ENCODE data around the gene HADHB. TPM values are rescaled to one million over a fixed set of nuclear protein-coding genes. Genes with fewer than 3 reads are reported as not detected.

The HADHB gene
- total RNA-seq, 4 donors from 2014 or later: 57.6 to 150 (median 85.1) TPM

DNA sequence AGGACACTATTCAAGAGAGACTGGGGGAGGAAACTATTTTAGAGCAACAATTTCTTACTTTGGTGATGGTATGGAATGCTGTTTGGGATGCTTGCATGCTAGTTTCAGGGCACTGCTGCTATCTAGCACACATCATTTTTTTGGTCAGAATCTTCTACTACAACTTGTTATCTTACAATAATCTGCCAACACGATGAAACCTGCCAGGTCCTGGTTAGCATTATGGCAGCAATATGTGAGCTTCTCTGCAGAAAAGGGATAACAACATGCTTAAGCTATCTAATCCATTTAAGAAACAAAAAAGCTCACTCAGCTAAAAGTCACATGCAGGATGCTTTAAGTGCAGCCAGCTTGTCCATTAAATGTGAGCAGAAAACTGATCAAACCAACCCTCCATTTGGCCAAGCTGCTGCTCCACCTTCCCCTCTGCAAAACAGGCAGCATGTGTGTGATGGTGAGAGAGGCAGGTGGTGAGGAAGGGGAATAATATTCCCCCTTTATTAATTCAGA is 41.7 kb upstream of the HADHB start:
- DNase-seq: no peak
- H3K36me3 ChIP-seq: peaks cover 11 to 97% (median 44%) of the 10 kb centered on the region in 3 donors
- H3K27me3 ChIP-seq: no peaks in the 10 kb centered on the region
- no peaks in the 10 kb centered on the region for H3K9me3 ChIP-seq
- TF ChIP-seq, protein P1, sequence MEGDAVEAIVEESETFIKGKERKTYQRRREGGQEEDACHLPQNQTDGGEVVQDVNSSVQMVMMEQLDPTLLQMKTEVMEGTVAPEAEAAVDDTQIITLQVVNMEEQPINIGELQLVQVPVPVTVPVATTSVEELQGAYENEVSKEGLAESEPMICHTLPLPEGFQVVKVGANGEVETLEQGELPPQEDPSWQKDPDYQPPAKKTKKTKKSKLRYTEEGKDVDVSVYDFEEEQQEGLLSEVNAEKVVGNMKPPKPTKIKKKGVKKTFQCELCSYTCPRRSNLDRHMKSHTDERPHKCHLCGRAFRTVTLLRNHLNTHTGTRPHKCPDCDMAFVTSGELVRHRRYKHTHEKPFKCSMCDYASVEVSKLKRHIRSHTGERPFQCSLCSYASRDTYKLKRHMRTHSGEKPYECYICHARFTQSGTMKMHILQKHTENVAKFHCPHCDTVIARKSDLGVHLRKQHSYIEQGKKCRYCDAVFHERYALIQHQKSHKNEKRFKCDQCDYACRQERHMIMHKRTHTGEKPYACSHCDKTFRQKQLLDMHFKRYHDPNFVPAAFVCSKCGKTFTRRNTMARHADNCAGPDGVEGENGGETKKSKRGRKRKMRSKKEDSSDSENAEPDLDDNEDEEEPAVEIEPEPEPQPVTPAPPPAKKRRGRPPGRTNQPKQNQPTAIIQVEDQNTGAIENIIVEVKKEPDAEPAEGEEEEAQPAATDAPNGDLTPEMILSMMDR (IDR thresholded peaks at IDR 0.05): no peak
- no peak for TF ChIP-seq POLR2A (IDR thresholded peaks at IDR 0.05)
- H3K27ac ChIP-seq: no peak overlapping the region
- no peak overlapping the region for H3K4me3 ChIP-seq
- 60 to 71% methylated on average over 1 of the region's 1 CpG for WGBS, 2 donors
- H3K4me1 ChIP-seq: no peaks in the 10 kb centered on the region
- intact Hi-C loops (cut with DNase I): no loop called here

DNA sequence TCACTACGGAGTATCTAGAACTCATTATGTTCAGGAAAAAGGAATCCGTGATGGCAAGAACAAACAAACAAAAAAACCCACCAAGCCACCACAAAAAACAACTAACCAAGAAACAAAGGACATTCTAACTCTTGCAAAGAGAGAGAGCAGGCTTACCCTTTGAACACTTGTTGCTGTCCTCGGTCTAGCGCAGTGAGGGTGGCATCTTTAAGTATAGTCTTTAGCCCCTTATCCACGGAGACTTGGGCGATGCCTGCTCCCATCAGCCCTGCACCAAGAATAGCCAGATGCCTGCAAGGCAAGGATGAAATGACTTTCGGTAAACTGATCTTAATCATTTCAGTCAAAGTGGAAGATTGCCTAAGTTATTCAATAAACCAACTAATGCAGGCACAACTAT is 40.8 kb upstream of the HADHB start:
- DNase-seq: no peak
- intact Hi-C loops (cut with DNase I): no loop called here
- H3K4me3 ChIP-seq: no peak overlapping the region
- no peak overlapping the region for H3K27ac ChIP-seq
- TF ChIP-seq POLR2A (IDR thresholded peaks at IDR 0.05): no peak
- TF ChIP-seq, protein P1 (IDR thresholded peaks at IDR 0.05): no peak
- no peaks in the 10 kb centered on the region for H3K27me3 ChIP-seq
- no peaks in the 10 kb centered on the region for H3K9me3 ChIP-seq
- H3K4me1 ChIP-seq: no peaks in the 10 kb centered on the region
- peaks cover 11 to 97% (median 46%) of the 10 kb centered on the region in 3 donors for H3K36me3 ChIP-seq
- 90 to 91% methylated on average over 7 of the region's 7 CpGs for WGBS, 2 donors

DNA sequence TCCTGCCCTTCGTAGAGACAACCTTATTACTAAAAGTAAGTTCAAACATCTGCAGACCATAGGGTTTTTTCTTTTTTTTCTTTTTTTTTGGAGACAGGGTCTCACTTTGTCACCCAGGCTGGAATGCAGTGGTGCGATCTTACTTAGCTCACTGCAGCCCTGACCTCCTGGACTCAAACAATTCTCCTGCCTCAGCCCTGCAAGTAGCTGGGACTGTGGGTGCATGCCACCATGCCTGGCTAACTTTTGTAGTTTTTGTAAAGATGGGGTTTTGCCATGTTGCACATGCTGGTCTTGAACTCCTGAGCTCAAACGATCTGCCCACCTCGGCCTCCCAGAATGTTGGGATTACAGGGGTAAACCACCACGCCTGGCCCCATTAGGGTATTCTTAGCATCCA is 32.7 kb upstream of the HADHB start:
- intact Hi-C loops (cut with DNase I): no loop called here
- H3K27ac ChIP-seq: no peak overlapping the region
- no peaks in the 10 kb centered on the region for H3K27me3 ChIP-seq
- 88 to 94% methylated on average over 5 of the region's 5 CpGs for WGBS, 2 donors
- no peak overlapping the region for H3K4me3 ChIP-seq
- TF ChIP-seq POLR2A (IDR thresholded peaks at IDR 0.05): no peak
- TF ChIP-seq, protein P1 (IDR thresholded peaks at IDR 0.05): no peak
- H3K36me3 ChIP-seq: peaks cover 11 to 99% (median 65%) of the 10 kb centered on the region in 3 donors
- no peak for DNase-seq
- H3K9me3 ChIP-seq: no peaks in the 10 kb centered on the region
- no peaks in the 10 kb centered on the region for H3K4me1 ChIP-seq

DNA sequence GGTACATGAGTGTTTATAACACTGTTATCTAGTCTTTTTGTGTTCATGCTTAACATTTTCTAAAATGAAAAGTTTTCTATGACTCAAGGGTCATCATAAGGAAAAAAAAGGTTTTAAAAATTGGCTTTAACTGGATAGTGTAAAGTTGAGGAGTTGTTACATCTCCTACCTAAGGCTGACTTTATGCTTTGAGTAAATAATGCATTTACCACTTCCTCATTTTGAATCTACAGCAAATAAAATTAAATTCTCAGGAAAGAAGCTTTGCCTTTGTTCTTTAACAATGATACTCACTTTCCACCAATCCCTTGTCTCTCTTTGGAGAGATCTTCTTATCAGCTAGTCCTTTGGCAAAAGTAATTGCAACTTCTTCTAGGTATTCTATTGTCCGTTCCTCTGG is 30.0 kb upstream of the HADHB start:
- Histone ChIP-seq H3K27me3 (no peaks in the 10 kb centered on the region), H3K36me3 (peaks cover 11 to 99% (median 51%) of the 10 kb centered on the region in 3 donors), H3K4me3 (no peak overlapping the region), H3K9me3 (no peaks in the 10 kb centered on the region), H3K4me1 (no peaks in the 10 kb centered on the region), H3K27ac (no peak overlapping the region)
- DNase-seq: no peak
- WGBS, 2 donors: 83 to 92% methylated on average over 1 of the region's 1 CpG
- intact Hi-C loops (cut with DNase I): no loop called here
- TF ChIP-seq, protein P1 (IDR thresholded peaks at IDR 0.05): no peak
- no peak for TF ChIP-seq POLR2A (IDR thresholded peaks at IDR 0.05)

DNA sequence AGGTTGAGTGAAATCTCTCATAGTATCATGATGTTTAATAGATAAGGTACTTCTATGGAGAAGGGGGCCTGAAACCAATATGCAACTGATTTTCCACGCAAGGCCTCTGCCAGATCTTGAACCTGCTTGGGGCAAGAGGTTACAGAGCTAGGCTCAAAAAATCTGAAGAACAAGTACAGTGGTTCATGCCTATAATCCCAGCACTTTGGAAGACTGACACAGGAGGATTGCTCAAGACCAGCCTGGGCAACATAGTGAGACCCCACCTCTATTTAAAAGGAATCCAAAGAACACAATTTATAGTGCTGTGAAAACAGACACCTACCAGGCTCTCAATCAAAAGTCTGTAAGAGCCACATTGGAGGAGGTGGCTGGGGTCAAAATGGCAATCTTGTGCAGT is 28.9 kb upstream of the HADHB start:
- TF ChIP-seq, protein P1 (IDR thresholded peaks at IDR 0.05): no peak
- TF ChIP-seq POLR2A (IDR thresholded peaks at IDR 0.05): no peak
- Histone ChIP-seq H3K4me1 (no peaks in the 10 kb centered on the region), H3K4me3 (no peak overlapping the region), H3K27me3 (no peaks in the 10 kb centered on the region), H3K27ac (no peak overlapping the region), H3K36me3 (peaks cover 11 to 99% (median 45%) of the 10 kb centered on the region in 3 donors), H3K9me3 (no peaks in the 10 kb centered on the region)
- 92 to 100% methylated on average over 1 of the region's 1 CpG for WGBS, 2 donors
- DNase-seq: no peak
- intact Hi-C loops (cut with DNase I): no loop called here

All from esophagus squamous epithelium (tissue), 5 donors.